ENCODE measurements around the gene CR1. TPM values are rescaled to one million over a fixed set of nuclear protein-coding genes. Genes with fewer than 3 reads are reported as not detected.
A peak's percentile ranks its signal among the peaks of the same experiment; 100 is the strongest.

The CR1 gene
- total and polyA plus RNA-seq, 9 of the 15 experiments (the other 6 are each of a cell fraction or from before 2014, with no cell fraction given): 0.07 to 0.47 (median 0.18) TPM

DNA sequence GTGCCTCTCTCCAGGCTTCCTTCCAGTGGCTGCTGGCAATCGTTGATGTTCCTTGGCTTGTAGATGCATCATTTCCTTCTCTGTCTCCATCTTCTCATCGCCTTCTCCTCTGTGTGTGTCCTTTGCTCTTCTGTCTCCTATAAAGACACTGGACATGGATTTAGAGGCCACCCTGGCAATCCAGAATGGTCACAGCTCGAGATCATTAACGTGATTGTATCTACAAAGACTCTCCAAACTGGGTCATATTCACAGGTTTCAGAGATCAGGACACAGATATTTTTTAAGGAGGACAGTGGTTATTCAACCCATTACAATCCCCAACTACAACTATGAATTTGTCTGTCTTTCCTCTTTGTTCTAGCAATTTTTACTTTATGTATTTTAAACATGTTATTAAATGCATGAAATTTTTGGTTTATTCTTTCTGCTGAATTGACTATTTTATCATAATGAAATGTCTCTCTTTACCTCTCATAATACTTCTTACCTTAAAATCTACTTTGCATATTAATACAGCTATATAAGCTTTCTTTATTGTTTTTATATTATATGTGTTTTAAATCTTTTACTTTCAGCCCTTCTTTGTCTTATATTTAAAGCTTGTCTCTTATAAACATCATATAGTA, 22.8 kb downstream of the CR1 start (continued):
- TF ChIP-seq, protein P1, sequence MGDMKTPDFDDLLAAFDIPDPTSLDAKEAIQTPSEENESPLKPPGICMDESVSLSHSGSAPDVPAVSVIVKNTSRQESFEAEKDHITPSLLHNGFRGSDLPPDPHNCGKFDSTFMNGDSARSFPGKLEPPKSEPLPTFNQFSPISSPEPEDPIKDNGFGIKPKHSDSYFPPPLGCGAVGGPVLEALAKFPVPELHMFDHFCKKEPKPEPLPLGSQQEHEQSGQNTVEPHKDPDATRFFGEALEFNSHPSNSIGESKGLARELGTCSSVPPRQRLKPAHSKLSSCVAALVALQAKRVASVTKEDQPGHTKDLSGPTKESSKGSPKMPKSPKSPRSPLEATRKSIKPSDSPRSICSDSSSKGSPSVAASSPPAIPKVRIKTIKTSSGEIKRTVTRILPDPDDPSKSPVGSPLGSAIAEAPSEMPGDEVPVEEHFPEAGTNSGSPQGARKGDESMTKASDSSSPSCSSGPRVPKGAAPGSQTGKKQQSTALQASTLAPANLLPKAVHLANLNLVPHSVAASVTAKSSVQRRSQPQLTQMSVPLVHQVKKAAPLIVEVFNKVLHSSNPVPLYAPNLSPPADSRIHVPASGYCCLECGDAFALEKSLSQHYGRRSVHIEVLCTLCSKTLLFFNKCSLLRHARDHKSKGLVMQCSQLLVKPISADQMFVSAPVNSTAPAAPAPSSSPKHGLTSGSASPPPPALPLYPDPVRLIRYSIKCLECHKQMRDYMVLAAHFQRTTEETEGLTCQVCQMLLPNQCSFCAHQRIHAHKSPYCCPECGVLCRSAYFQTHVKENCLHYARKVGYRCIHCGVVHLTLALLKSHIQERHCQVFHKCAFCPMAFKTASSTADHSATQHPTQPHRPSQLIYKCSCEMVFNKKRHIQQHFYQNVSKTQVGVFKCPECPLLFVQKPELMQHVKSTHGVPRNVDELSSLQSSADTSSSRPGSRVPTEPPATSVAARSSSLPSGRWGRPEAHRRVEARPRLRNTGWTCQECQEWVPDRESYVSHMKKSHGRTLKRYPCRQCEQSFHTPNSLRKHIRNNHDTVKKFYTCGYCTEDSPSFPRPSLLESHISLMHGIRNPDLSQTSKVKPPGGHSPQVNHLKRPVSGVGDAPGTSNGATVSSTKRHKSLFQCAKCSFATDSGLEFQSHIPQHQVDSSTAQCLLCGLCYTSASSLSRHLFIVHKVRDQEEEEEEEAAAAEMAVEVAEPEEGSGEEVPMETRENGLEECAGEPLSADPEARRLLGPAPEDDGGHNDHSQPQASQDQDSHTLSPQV (IDR thresholded peaks at IDR 0.05): peak; percentile 68; the same call in 1 of the 2 replicates
- TF ChIP-seq MAFG (tag; conservative IDR thresholded peaks at IDR 0.05): peak; percentile 90
- TF ChIP-seq SRF (CRISPR knock-in tag; IDR thresholded peaks at IDR 0.05): peak in 1 of 2 experiments; percentile 48; a peak in 1 of 4 replicates
- TF ChIP-seq C11orf30 (IDR thresholded peaks at IDR 0.05; ENCODE audit: low read depth): peak; percentile 96
- no peak for TF ChIP-seq TCF7 (IDR thresholded peaks at IDR 0.05; ENCODE audit: borderline replicate concordance)
- no peak for TF ChIP-seq JUND (IDR thresholded peaks at IDR 0.05; ENCODE audit: borderline replicate concordance, low read depth, low read length)
- TF ChIP-seq JUND (tag; IDR thresholded peaks at IDR 0.05; ENCODE audit: borderline replicate concordance, low read depth, low read length): peak; percentile 39; the same call in 1 of the 3 replicates
